Keratinocyte (primary cell): Measurements from ENCODE around the gene KRTAP5-8. TPM values are rescaled to one million over a fixed set of nuclear protein-coding genes. Genes with fewer than 3 reads are reported as not detected.
"Not testable (repeated sequence)": the region's sequence is repeated elsewhere in the genome, so short reads cannot be mapped to it uniquely, and the experiment has no call there.

Experiments
- DNase-seq: peaks from one replicate; pipeline ENCODE4 v3.0.0-alpha.2; 2011; ENCODE audit warnings: low read depth, missing footprints, low spot score
- FAIRE-seq: peaks from 2 replicates; lab custom pipeline; 2011; peaks lifted over from hg19 to GRCh38; lab: Jason Lieb, UNC
- H2AFZ ChIP-seq: 2 replicates; pipeline ENCODE4 v1.6.0; 2012; ENCODE audit warnings: low read length, control low read depth, inconsistent platforms; ENCODE audit not compliant: control insufficient read depth
- H3K27ac ChIP-seq: 2 replicates; pipeline ENCODE4 v1.5.1; 2011; ENCODE audit warnings: low read length; ENCODE audit not compliant: control insufficient read depth, insufficient read depth
- H3K27me3 ChIP-seq: 3 replicates; pipeline ENCODE4 v1.6.0; 2011; ENCODE audit warnings: low read length; ENCODE audit not compliant: control insufficient read depth, insufficient read depth; ENCODE audit errors: extremely low read depth
- H3K36me3 ChIP-seq, 2 experiments: 2 replicates in 1 of 2; 3 replicates in 1 of 2; pipeline ENCODE4 v1.5.1; 2011; ENCODE audit warnings: low read length in 2 of 2, mild to moderate bottlenecking in 1 of 2; ENCODE audit not compliant: control insufficient read depth in 2 of 2, insufficient read depth in 2 of 2; ENCODE audit errors: extremely low read depth in 1 of 2
- H3K4me1 ChIP-seq: 3 replicates; pipeline ENCODE4 v1.5.1; 2011; ENCODE audit warnings: low read length; ENCODE audit not compliant: control insufficient read depth, insufficient read depth; ENCODE audit errors: extremely low read depth
- H3K4me2 ChIP-seq: 3 replicates; pipeline ENCODE4 v1.6.0; 2011; ENCODE audit warnings: low read depth, low read length; ENCODE audit not compliant: control insufficient read depth, insufficient read depth; ENCODE audit errors: extremely low read depth
- H3K4me3 ChIP-seq, 3 experiments: fragments of 200-600 bp in 1 of 3; sonication (generic) in 1 of 3; 2 replicates in 2 of 3; 3 replicates in 1 of 3; pipeline ENCODE4 v1.5.1; 2011 to 2016; ENCODE audit warnings: low read length in 3 of 3, mild to moderate bottlenecking in 3 of 3, control low read depth in 2 of 3, inconsistent platforms in 1 of 3, low read depth in 1 of 3, mixed read lengths in 1 of 3, mixed run types in 1 of 3, moderate library complexity in 1 of 3; ENCODE audit not compliant: control insufficient read depth in 2 of 3, insufficient read depth in 2 of 3; ENCODE audit errors: extremely low read depth in 1 of 3
- H3K79me2 ChIP-seq: 2 replicates; pipeline ENCODE4 v1.6.0; 2012; ENCODE audit warnings: low read length; ENCODE audit not compliant: control insufficient read depth, insufficient read depth
- H3K9ac ChIP-seq: 3 replicates; pipeline ENCODE4 v1.6.0; 2011; ENCODE audit warnings: low read length; ENCODE audit not compliant: control insufficient read depth, insufficient read depth; ENCODE audit errors: extremely low read depth
- H3K9me1 ChIP-seq: 3 replicates; pipeline ENCODE4 v1.6.0; 2011; ENCODE audit warnings: low read length; ENCODE audit not compliant: control insufficient read depth, insufficient read depth; ENCODE audit errors: extremely low read depth
- H3K9me3 ChIP-seq: 2 replicates; pipeline ENCODE4 v1.5.1; 2012; ENCODE audit warnings: low read depth, low read length; ENCODE audit not compliant: control insufficient read depth
- H4K20me1 ChIP-seq: 3 replicates; pipeline ENCODE4 v1.6.0; 2011; ENCODE audit warnings: low read length; ENCODE audit not compliant: control insufficient read depth, insufficient read depth; ENCODE audit errors: extremely low read depth
- EZH2 ChIP-seq: IDR thresholded peaks from one replicate; pipeline ENCODE4 v1.6.1; 2012; ENCODE audit warnings: inconsistent platforms, mild to moderate bottlenecking, low read length, moderate library complexity
- dilution Hi-C: fragments of 300-500 bp; cut with MboI; formaldehyde crosslinking; loops from one replicate; pipeline ENCODE4 v1.7.0; 2020; ENCODE audit warnings: low sequenced_read_pairs; ENCODE audit not compliant: extremely low pct_ligation_motif_present
- polyA plus RNA-seq, 5 experiments: library from polyadenylated mRNA; depleted of rRNA in 3 of 5; stranded (reverse) in 3 of 5; stranded (forward) in 1 of 5; unstranded in 1 of 5; fragments of >200 nt; gene quantifications; 1 replicate in 1 of 5; 2 replicates in 3 of 5; 3 replicates in 1 of 5; pipeline versions ENCODE4 v1.2.1 to v1.2.3, GENCODE V29; 2011 to 2012; ENCODE audit warnings: missing spikeins in 2 of 5, low read depth in 1 of 5, low replicate concordance in 1 of 5
- TF ChIP-seq, protein P1 (sequence below), 3 experiments: IDR thresholded peaks in 1 of 3; conservative IDR thresholded peaks in 1 of 3; optimal IDR thresholded peaks in 1 of 3; 2 replicates in 2 of 3; 3 replicates in 1 of 3; pipeline versions ENCODE3 to v1.5.1; 2011; ENCODE audit warnings: low read length in 3 of 3, mild to moderate bottlenecking in 3 of 3, moderate library complexity in 2 of 3, control low read depth in 1 of 3, inconsistent platforms in 1 of 3; ENCODE audit not compliant: insufficient read depth in 2 of 3; ENCODE audit errors: extremely low read depth in 1 of 3

The KRTAP5-8 gene
- polyA plus RNA-seq, 1 donor (not counting 4 experiments of a cell fraction or from before 2014, with no cell fraction given) = not detected

DNA sequence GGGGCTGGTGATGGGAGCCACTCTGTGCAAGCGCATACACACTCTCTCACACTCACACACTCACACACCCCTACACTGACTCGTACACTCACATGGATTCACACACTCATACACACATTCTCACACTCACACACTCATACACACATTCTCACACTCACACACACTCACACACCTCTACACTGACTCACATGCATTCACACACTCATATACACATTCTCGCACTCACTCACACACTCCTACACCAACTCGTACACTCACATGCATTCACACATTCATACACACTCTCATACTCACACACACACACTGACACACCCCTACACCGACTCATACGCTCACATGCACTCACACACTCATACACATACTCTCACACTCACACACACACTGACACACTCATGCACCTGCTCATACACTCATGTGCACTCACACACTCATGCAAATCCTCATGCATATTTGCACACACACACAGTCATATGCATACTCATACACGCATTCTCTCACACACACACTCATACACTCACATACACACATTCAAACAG, 39.7 kb downstream of the KRTAP5-8 start:
- no peaks in the 10 kb centered on the region for H3K79me2 ChIP-seq
- no peak overlapping the region for H3K27ac ChIP-seq
- H3K27me3 ChIP-seq = peaks cover 5% of the 10 kb centered on the region
- H3K9me3 ChIP-seq = no peaks in the 10 kb centered on the region
- no peak overlapping the region for H3K4me3 ChIP-seq
- H4K20me1 ChIP-seq = no peaks in the 10 kb centered on the region
- DNase-seq = no peak
- no peaks in the 10 kb centered on the region for H3K4me1 ChIP-seq
- dilution Hi-C loops = no loop called here
- TF ChIP-seq, protein P1, sequence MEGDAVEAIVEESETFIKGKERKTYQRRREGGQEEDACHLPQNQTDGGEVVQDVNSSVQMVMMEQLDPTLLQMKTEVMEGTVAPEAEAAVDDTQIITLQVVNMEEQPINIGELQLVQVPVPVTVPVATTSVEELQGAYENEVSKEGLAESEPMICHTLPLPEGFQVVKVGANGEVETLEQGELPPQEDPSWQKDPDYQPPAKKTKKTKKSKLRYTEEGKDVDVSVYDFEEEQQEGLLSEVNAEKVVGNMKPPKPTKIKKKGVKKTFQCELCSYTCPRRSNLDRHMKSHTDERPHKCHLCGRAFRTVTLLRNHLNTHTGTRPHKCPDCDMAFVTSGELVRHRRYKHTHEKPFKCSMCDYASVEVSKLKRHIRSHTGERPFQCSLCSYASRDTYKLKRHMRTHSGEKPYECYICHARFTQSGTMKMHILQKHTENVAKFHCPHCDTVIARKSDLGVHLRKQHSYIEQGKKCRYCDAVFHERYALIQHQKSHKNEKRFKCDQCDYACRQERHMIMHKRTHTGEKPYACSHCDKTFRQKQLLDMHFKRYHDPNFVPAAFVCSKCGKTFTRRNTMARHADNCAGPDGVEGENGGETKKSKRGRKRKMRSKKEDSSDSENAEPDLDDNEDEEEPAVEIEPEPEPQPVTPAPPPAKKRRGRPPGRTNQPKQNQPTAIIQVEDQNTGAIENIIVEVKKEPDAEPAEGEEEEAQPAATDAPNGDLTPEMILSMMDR (optimal IDR thresholded peaks at IDR 0.05 in 1 of 3, IDR thresholded peaks at IDR 0.05 in 1 of 3, conservative IDR thresholded peaks at IDR 0.05 in 1 of 3; ENCODE audit: extremely low read depth in 1 of 3, insufficient read depth in 2 of 3, low read length in 3 of 3) = no peak
- no peak for TF ChIP-seq EZH2
- H3K36me3 ChIP-seq = no peaks in the 10 kb centered on the region
- FAIRE-seq = no peak
- no peak overlapping the region for H3K4me2 ChIP-seq
- H3K9ac ChIP-seq = no peak overlapping the region
- no peaks in the 10 kb centered on the region for H3K9me1 ChIP-seq
- no peak overlapping the region for H2AFZ ChIP-seq

DNA sequence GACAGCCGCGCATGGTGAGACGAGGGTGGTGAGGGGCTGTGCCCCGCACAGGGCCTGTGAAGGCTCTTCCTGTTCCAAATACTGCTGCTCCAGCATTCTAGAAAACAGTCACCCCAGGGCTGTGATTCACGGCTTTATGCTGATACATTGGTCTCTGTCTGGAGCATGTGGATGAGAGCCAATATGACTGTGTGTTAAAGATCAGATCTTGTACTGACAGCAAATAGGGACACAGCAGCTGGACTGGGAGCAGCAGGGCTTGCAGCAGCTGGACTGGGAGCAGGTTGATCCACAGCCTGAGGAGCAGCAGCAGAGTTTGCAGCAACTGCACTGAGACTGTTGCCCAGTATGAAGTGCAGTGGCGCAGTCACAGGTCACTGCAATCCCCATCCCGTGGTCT, 41.7 kb downstream of the KRTAP5-8 start:
- H3K27ac ChIP-seq, H4K20me1 ChIP-seq, H3K36me3 ChIP-seq, H3K4me1 ChIP-seq, H3K79me2 ChIP-seq, H3K27me3 ChIP-seq, DNase-seq, H2AFZ ChIP-seq, FAIRE-seq, H3K9me1 ChIP-seq, H3K9ac ChIP-seq, H3K4me2 ChIP-seq, dilution Hi-C loops, H3K9me3 ChIP-seq, H3K4me3 ChIP-seq: not testable (repeated sequence)
